ENCODE results near the gene DISC1. TPM values are rescaled to one million over a fixed set of nuclear protein-coding genes. Genes with fewer than 3 reads are reported as not detected.

The DISC1 gene
- total RNA-seq, 4 donors from 2014 or later, result 9.6 to 27.9 (median 13.0) TPM

- ATAC-seq (ENCODE audit: low FRiP score) (no peak), DNase-seq (ENCODE audit: low spot score) (no peak)
- no peak for TF ChIP-seq CTCF (IDR thresholded peaks at IDR 0.05)
These were observed 67.5 kb downstream of the DISC1 start for GRCh38 chr1:231694075-231694431.

GRCh38 chr1:231694465-231695077 is 68.0 kb downstream of the DISC1 start:
- no peak for ATAC-seq (ENCODE audit: low FRiP score)

GRCh38 chr1:231695439-231696255 is 69.1 kb downstream of the DISC1 start:
- DNase-seq (ENCODE audit: low spot score) (no peak), ATAC-seq (ENCODE audit: low FRiP score) (no peak)
- no peak for TF ChIP-seq CTCF (IDR thresholded peaks at IDR 0.05)

More at GRCh38 chr1:231694465-231695077, 68.0 kb downstream of the DISC1 start:
- no peak for DNase-seq (ENCODE audit: low spot score)
- TF ChIP-seq CTCF (IDR thresholded peaks at IDR 0.05), result no peak

GRCh38 chr1:231699784-231700183 is 73.2 kb downstream of the DISC1 start:
- no peak for TF ChIP-seq CTCF (IDR thresholded peaks at IDR 0.05)
- ATAC-seq (ENCODE audit: low FRiP score), result peak; percentile 43
- no peak for DNase-seq (ENCODE audit: low spot score)

- ATAC-seq (ENCODE audit: low FRiP score), result no peak
- DNase-seq (ENCODE audit: low spot score), result no peak
- no peak for TF ChIP-seq CTCF (IDR thresholded peaks at IDR 0.05)
These were observed 74.7 kb downstream of the DISC1 start for GRCh38 chr1:231701306-231701705.

GRCh38 chr1:231702331-231702730 is 75.7 kb downstream of the DISC1 start:
- TF ChIP-seq CTCF (IDR thresholded peaks at IDR 0.05), result no peak
- no peak for ATAC-seq (ENCODE audit: low FRiP score)
- no peak for DNase-seq (ENCODE audit: low spot score)

GRCh38 chr1:231702804-231703203 is 76.2 kb downstream of the DISC1 start:
- ATAC-seq (ENCODE audit: low FRiP score) (no peak), DNase-seq (ENCODE audit: low spot score) (no peak)
- no peak for TF ChIP-seq CTCF (IDR thresholded peaks at IDR 0.05)

Measured in omental fat pad (tissue), 4 donors.